Measurements from ENCODE around the gene FHOD1.

The FHOD1 gene

GRCh38 chr16:67230809-67231660, 16.2 kb downstream of the FHOD1 start:
- no peak for DNase-seq

- DNase-seq, result no peak
These were observed 17.1 kb downstream of the FHOD1 start for GRCh38 chr16:67229906-67230808.

GRCh38 chr16:67228905-67229304, 18.4 kb downstream of the FHOD1 start:
- DNase-seq, result no peak

GRCh38 chr16:67228034-67228785, 19.1 kb downstream of the FHOD1 start:
- DNase-seq, result no peak

GRCh38 chr16:67227567-67227921, 19.7 kb downstream of the FHOD1 start:
- no peak for DNase-seq

GRCh38 chr16:67226804-67227566, 20.3 kb downstream of the FHOD1 start, which contains the start of gene TMEM208:
Gene TMEM208, plus strand, starts transcription at chr16:67227130. Its CDS starts 89 bp downstream, at chr16:67227219.
- peak; percentile 94 for DNase-seq

GRCh38 chr16:67226295-67226803, 20.9 kb downstream of the FHOD1 start:
- DNase-seq, result no peak

GRCh38 chr16:67223992-67224391, 23.3 kb downstream of the FHOD1 start:
- DNase-seq, result no peak

- no peak for DNase-seq
These were observed 30.4 kb downstream of the FHOD1 start for GRCh38 chr16:67216612-67217490.

- no peak for DNase-seq
These were observed 31.6 kb downstream of the FHOD1 start for GRCh38 chr16:67215706-67216105.

- DNase-seq, result no peak
These were observed 33.9 kb downstream of the FHOD1 start for GRCh38 chr16:67213197-67214019.

- DNase-seq, result no peak
These were observed 34.5 kb downstream of the FHOD1 start for GRCh38 chr16:67212766-67213165.

GRCh38 chr16:67211674-67212073, 35.6 kb downstream of the FHOD1 start:
- no peak for DNase-seq

GRCh38 chr16:67210069-67210937, 37.0 kb downstream of the FHOD1 start:
- no peak for DNase-seq

GRCh38 chr16:67209565-67209964, 37.7 kb downstream of the FHOD1 start:
- DNase-seq, result no peak

GRCh38 chr16:67208154-67208896, 39.0 kb downstream of the FHOD1 start:
- no peak for DNase-seq

GRCh38 chr16:67207249-67208091, 39.8 kb downstream of the FHOD1 start:
- DNase-seq, result no peak

Data from SHP77 treated with DMSO at 0.1 percent for 48 hours (cell line).